SK-N-SH (cell line): ENCODE data around the gene ADRA1B. TPM values are rescaled to one million over a fixed set of nuclear protein-coding genes. Genes with fewer than 3 reads are reported as not detected.
A peak's percentile ranks its signal among the peaks of the same experiment; 100 is the strongest.

Source experiments
- CTCF ChIP-seq: fragments of 200-600 bp; sonication (generic); IDR thresholded peaks from 2 replicates; pipeline ENCODE4 v1.6.1; 2017; ENCODE audit warnings: antibody characterized with exemption, mild to moderate bottlenecking, moderate library complexity
- EP300 ChIP-seq, 2 experiments: IDR thresholded peaks; 2 replicates each; pipeline versions ENCODE4 v1.4.0 to v1.6.1; 2012; ENCODE audit warnings: borderline replicate concordance in 1 of 2, low read depth in 1 of 2, low read length in 1 of 2
- EZH2phosphoT487 ChIP-seq: fragments of 200-600 bp; sonication (generic); IDR thresholded peaks from 2 replicates; pipeline ENCODE4 v1.6.1; 2017; ENCODE audit warnings: low read depth, mixed run types, mild to moderate bottlenecking, antibody characterized with exemption, moderate library complexity, borderline replicate concordance
- FOXJ3 ChIP-seq: sonication (generic); formaldehyde crosslinking; IDR thresholded peaks from 2 replicates; pipeline ENCODE4 v1.5.1; 2020; ENCODE audit warnings: mild to moderate bottlenecking, missing genetic modification reagents
- GABPA ChIP-seq: IDR thresholded peaks from 2 replicates; pipeline ENCODE4 v1.4.0; 2012; ENCODE audit warnings: low read depth, mild to moderate bottlenecking
- GATA2 ChIP-seq: sonication (generic); formaldehyde crosslinking; IDR thresholded peaks from 2 replicates; pipeline ENCODE4 v1.5.0; 2020; ENCODE audit warnings: mild to moderate bottlenecking, missing genetic modification reagents
- MEF2A ChIP-seq: IDR thresholded peaks from 2 replicates; pipeline ENCODE4 v1.4.0; 2012; ENCODE audit warnings: low read depth, borderline replicate concordance
- MXI1 ChIP-seq: IDR thresholded peaks from 2 replicates; pipeline ENCODE4 v1.6.1; 2012; ENCODE audit warnings: mild to moderate bottlenecking, low read depth, low read length, improper control_type of control experiment
- NFIC ChIP-seq: IDR thresholded peaks from 2 replicates; pipeline ENCODE4 v1.4.0; 2012; ENCODE audit warnings: borderline replicate concordance
- NRF1 ChIP-seq: IDR thresholded peaks from 2 replicates; pipeline ENCODE4 v1.6.1; 2012; ENCODE audit warnings: low read depth, mild to moderate bottlenecking, low read length
- RAD21 ChIP-seq: IDR thresholded peaks from 2 replicates; pipeline ENCODE4 v1.6.1; 2012; ENCODE audit warnings: mild to moderate bottlenecking, low read length
- RXRA ChIP-seq: IDR thresholded peaks from 2 replicates; pipeline ENCODE4 v1.4.0; 2012; ENCODE audit warnings: low read depth, mild to moderate bottlenecking, borderline replicate concordance
- SIN3A ChIP-seq: IDR thresholded peaks from 2 replicates; pipeline ENCODE4 v1.6.1; 2012; ENCODE audit warnings: low read depth, mild to moderate bottlenecking, low read length, moderate library complexity, borderline replicate concordance
- SMC3 ChIP-seq: IDR thresholded peaks from 2 replicates; pipeline ENCODE4 v1.6.1; 2012; ENCODE audit warnings: low read depth, low read length, improper control_type of control experiment
- TAF1 ChIP-seq: IDR thresholded peaks from 2 replicates; pipeline ENCODE4 v1.6.1; 2012; ENCODE audit warnings: low read depth, mild to moderate bottlenecking, low read length, moderate library complexity, borderline replicate concordance
- polyA plus RNA-seq, 3 experiments: library from polyadenylated mRNA; depleted of rRNA; stranded (reverse); fragments of >200 nt; gene quantifications; 2 replicates each; pipeline ENCODE4 v1.2.3, GENCODE V29; 2012
- TF ChIP-seq, protein P1 (sequence below): fragments of 150-350 bp; IDR thresholded peaks from 2 replicates; pipeline ENCODE4 v1.6.1; 2016; ENCODE audit warnings: mild to moderate bottlenecking, low read depth, low read length
- TF ChIP-seq, protein P2 (sequence below): IDR thresholded peaks from 2 replicates; pipeline ENCODE4 v1.4.0; 2012; ENCODE audit warnings: low read depth, borderline replicate concordance
- TF ChIP-seq, protein P3 (sequence below): IDR thresholded peaks from 2 replicates; pipeline ENCODE4 v1.6.1; 2012; ENCODE audit warnings: mild to moderate bottlenecking, low read depth, low read length, moderate library complexity
- TF ChIP-seq, protein P4 (sequence below): IDR thresholded peaks from 2 replicates; pipeline ENCODE4 v1.4.0; 2012; ENCODE audit warnings: low read depth

The ADRA1B gene
- polyA plus RNA-seq, 1 of the 3 experiments (the other 2 are of a cell fraction) = 2.2 TPM

DNA sequence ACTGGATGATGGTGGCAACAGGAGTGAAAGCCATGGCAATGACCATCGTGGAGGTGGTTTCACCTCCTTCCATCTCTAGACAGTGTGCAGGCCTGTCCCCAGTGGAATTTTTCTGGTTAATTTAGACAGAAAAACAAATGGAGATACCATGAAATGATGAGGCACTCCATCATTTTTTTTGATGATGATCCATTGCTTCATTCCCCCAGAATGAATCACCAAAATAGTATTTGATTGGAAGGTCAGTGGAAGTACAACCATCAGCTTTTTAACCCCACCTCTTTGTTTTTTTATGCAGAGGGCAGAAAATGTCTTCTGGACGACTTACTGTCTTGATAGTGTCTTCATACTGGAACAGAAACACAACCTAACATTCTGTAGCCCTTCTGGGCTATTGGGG lies 42.6 kb upstream of the ADRA1B start (continued):
- TF ChIP-seq TAF1 (no peak), NRF1 (no peak), GABPA (no peak), SIN3A (no peak), NFIC (no peak), EP300 (IDR thresholded peaks at IDR 0.05; ENCODE audit: borderline replicate concordance in 1 of 2, low read depth in 1 of 2, low read length in 1 of 2) (peak in 1 of 2 experiments; percentile 66; a peak in 1 of 4 replicates), RXRA (peak; percentile 82), SMC3 (no peak), FOXJ3 (CRISPR knock-in tag) (no peak), RAD21 (no peak), GATA2 (CRISPR knock-in tag) (no peak), EZH2phosphoT487 (no peak), CTCF (no peak), MXI1 (no peak), MEF2A (no peak)
- TF ChIP-seq, protein P1, sequence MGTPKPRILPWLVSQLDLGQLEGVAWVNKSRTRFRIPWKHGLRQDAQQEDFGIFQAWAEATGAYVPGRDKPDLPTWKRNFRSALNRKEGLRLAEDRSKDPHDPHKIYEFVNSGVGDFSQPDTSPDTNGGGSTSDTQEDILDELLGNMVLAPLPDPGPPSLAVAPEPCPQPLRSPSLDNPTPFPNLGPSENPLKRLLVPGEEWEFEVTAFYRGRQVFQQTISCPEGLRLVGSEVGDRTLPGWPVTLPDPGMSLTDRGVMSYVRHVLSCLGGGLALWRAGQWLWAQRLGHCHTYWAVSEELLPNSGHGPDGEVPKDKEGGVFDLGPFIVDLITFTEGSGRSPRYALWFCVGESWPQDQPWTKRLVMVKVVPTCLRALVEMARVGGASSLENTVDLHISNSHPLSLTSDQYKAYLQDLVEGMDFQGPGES = no peak
- TF ChIP-seq, protein P2, sequence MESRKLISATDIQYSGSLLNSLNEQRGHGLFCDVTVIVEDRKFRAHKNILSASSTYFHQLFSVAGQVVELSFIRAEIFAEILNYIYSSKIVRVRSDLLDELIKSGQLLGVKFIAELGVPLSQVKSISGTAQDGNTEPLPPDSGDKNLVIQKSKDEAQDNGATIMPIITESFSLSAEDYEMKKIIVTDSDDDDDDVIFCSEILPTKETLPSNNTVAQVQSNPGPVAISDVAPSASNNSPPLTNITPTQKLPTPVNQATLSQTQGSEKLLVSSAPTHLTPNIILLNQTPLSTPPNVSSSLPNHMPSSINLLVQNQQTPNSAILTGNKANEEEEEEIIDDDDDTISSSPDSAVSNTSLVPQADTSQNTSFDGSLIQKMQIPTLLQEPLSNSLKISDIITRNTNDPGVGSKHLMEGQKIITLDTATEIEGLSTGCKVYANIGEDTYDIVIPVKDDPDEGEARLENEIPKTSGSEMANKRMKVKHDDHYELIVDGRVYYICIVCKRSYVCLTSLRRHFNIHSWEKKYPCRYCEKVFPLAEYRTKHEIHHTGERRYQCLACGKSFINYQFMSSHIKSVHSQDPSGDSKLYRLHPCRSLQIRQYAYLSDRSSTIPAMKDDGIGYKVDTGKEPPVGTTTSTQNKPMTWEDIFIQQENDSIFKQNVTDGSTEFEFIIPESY = no peak
- TF ChIP-seq, protein P3, sequence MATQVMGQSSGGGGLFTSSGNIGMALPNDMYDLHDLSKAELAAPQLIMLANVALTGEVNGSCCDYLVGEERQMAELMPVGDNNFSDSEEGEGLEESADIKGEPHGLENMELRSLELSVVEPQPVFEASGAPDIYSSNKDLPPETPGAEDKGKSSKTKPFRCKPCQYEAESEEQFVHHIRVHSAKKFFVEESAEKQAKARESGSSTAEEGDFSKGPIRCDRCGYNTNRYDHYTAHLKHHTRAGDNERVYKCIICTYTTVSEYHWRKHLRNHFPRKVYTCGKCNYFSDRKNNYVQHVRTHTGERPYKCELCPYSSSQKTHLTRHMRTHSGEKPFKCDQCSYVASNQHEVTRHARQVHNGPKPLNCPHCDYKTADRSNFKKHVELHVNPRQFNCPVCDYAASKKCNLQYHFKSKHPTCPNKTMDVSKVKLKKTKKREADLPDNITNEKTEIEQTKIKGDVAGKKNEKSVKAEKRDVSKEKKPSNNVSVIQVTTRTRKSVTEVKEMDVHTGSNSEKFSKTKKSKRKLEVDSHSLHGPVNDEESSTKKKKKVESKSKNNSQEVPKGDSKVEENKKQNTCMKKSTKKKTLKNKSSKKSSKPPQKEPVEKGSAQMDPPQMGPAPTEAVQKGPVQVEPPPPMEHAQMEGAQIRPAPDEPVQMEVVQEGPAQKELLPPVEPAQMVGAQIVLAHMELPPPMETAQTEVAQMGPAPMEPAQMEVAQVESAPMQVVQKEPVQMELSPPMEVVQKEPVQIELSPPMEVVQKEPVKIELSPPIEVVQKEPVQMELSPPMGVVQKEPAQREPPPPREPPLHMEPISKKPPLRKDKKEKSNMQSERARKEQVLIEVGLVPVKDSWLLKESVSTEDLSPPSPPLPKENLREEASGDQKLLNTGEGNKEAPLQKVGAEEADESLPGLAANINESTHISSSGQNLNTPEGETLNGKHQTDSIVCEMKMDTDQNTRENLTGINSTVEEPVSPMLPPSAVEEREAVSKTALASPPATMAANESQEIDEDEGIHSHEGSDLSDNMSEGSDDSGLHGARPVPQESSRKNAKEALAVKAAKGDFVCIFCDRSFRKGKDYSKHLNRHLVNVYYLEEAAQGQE = no peak
- TF ChIP-seq, protein P4, sequence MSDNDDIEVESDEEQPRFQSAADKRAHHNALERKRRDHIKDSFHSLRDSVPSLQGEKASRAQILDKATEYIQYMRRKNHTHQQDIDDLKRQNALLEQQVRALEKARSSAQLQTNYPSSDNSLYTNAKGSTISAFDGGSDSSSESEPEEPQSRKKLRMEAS = no peak
- TF ChIP-seq, all 33 proteins: peak for 6
